HepG2 (cell line): ENCODE data around the gene CHST14. TPM values are rescaled to one million over a fixed set of nuclear protein-coding genes. Genes with fewer than 3 reads are reported as not detected.

Experiments used
- ARNTL ChIP-seq: sonication (generic); formaldehyde crosslinking; IDR thresholded peaks from 2 replicates; pipeline ENCODE4 v1.4.0; 2020; ENCODE audit warnings: mild to moderate bottlenecking, missing genetic modification reagents
- CENPT ChIP-seq: sonication (generic); formaldehyde crosslinking; IDR thresholded peaks from 2 replicates; pipeline ENCODE4 v1.8.0; 2022; ENCODE audit warnings: low read depth, mild to moderate bottlenecking, moderate library complexity, missing genetic modification reagents
- GPBP1L1 ChIP-seq: sonication (generic); formaldehyde crosslinking; IDR thresholded peaks from 2 replicates; pipeline ENCODE4 v1.5.0; 2020; ENCODE audit warnings: mild to moderate bottlenecking, missing genetic modification reagents
- HES4 ChIP-seq: sonication (generic); formaldehyde crosslinking; IDR thresholded peaks from 2 replicates; pipeline ENCODE4 v1.9.0; 2021; ENCODE audit warnings: mild to moderate bottlenecking, missing genetic modification reagents, borderline replicate concordance
- JUN ChIP-seq: sonication (generic); formaldehyde crosslinking; IDR thresholded peaks from 2 replicates; pipeline ENCODE4 v1.4.0; 2020; ENCODE audit warnings: mild to moderate bottlenecking, missing genetic modification reagents
- MED8 ChIP-seq: sonication (generic); formaldehyde crosslinking; IDR thresholded peaks from 2 replicates; pipeline ENCODE4 v1.8.1; 2023; ENCODE audit warnings: mild to moderate bottlenecking, missing genetic modification reagents; ENCODE audit not compliant: insufficient replicate concordance
- MIER2 ChIP-seq: IDR thresholded peaks from 2 replicates; pipeline ENCODE4 v1.6.1; 2016; ENCODE audit warnings: missing biosample characterization, missing genetic modification reagents
- NR0B2 ChIP-seq: sonication (generic); formaldehyde crosslinking; IDR thresholded peaks from 2 replicates; pipeline ENCODE4 v1.4.0; 2020; ENCODE audit warnings: mild to moderate bottlenecking, missing genetic modification reagents
- PRPF4 ChIP-seq: fragments of 200-400 bp; formaldehyde crosslinking; IDR thresholded peaks from 2 replicates; pipeline ENCODE4 v1.6.1; 2016; ENCODE audit warnings: low read length, low read depth; ENCODE audit not compliant: poor library complexity, severe bottlenecking
- SRSF1 ChIP-seq: fragments of 200-400 bp; formaldehyde crosslinking; optimal IDR thresholded peaks from 2 replicates; pipeline ENCODE3; 2017; ENCODE audit warnings: mild to moderate bottlenecking, low read depth, low read length, moderate library complexity
- TAF1 ChIP-seq: sonication (generic); formaldehyde crosslinking; IDR thresholded peaks from 2 replicates; pipeline ENCODE4 v1.4.0; 2020; ENCODE audit warnings: missing genetic modification reagents
- ZMYM4 ChIP-seq: sonication (generic); formaldehyde crosslinking; IDR thresholded peaks from 2 replicates; pipeline ENCODE4 v1.8.1; 2023; ENCODE audit warnings: mild to moderate bottlenecking, missing genetic modification reagents
- ZNF235 ChIP-seq: sonication (generic); formaldehyde crosslinking; IDR thresholded peaks from 2 replicates; pipeline ENCODE4 v1.8.1; 2023; ENCODE audit warnings: mild to moderate bottlenecking, missing genetic modification reagents, borderline replicate concordance
- ZNF547 ChIP-seq: sonication (generic); formaldehyde crosslinking; IDR thresholded peaks from 2 replicates; pipeline ENCODE4 v1.5.1; 2020; ENCODE audit warnings: mild to moderate bottlenecking, missing genetic modification reagents
- ZNF562 ChIP-seq: sonication (generic); formaldehyde crosslinking; IDR thresholded peaks from 2 replicates; pipeline ENCODE4 v1.8.0; 2022; ENCODE audit warnings: missing genetic modification reagents, borderline replicate concordance
- ZNF747 ChIP-seq: sonication (generic); formaldehyde crosslinking; IDR thresholded peaks from 2 replicates; pipeline ENCODE4 v1.8.1; 2023; ENCODE audit warnings: missing genetic modification reagents, mild to moderate bottlenecking, borderline replicate concordance
- ZNF782 ChIP-seq: sonication (generic); formaldehyde crosslinking; IDR thresholded peaks from 2 replicates; pipeline ENCODE4 v1.4.0; 2020; ENCODE audit warnings: missing genetic modification reagents, mild to moderate bottlenecking, borderline replicate concordance
- ZNF800 ChIP-seq: sonication (generic); formaldehyde crosslinking; IDR thresholded peaks from 2 replicates; pipeline ENCODE4 v1.4.0; 2020; ENCODE audit warnings: missing genetic modification reagents
- ZSCAN25 ChIP-seq: sonication (generic); formaldehyde crosslinking; IDR thresholded peaks from 2 replicates; pipeline ENCODE4 v1.8.0; 2022; ENCODE audit warnings: mild to moderate bottlenecking, missing genetic modification reagents
- polyA plus RNA-seq, 8 experiments: library from polyadenylated mRNA; depleted of rRNA in 3 of 8; stranded (reverse) in 7 of 8; unstranded in 1 of 8; fragments of >200 nt; fragmentation: Illumina TruSeq in 4 of 8; extraction: Trizol in 4 of 8; gene quantifications; 2 replicates each; pipeline versions ENCODE4 v1.2.1 to v1.2.3, GENCODE V29; 2011 to 2016; ENCODE audit warnings: low read depth in 4 of 8, missing spikeins in 1 of 8, mixed read lengths in 1 of 8; ENCODE audit not compliant: insufficient read depth in 1 of 8
- total RNA-seq, 5 experiments: library from RNA; depleted of rRNA; stranded (reverse); fragments of >200 nt; fragmentation: Illumina TruSeq; extraction: Trizol; gene quantifications; 2 replicates each; pipeline ENCODE4 v1.2.3, GENCODE V29; 2016; ENCODE audit warnings: low read depth in 1 of 5
- TF ChIP-seq, protein P1 (sequence below): sonication (generic); formaldehyde crosslinking; IDR thresholded peaks from 2 replicates; pipeline ENCODE4 v1.8.1; 2023; ENCODE audit warnings: mild to moderate bottlenecking, missing genetic modification reagents
- TF ChIP-seq, protein P2 (sequence below): IDR thresholded peaks from 2 replicates; pipeline ENCODE4 v1.6.1; 2012; ENCODE audit warnings: inconsistent platforms

CHST14 gene
- total and polyA plus RNA-seq, 2 of the 13 experiments (the other 11 are each of a cell fraction or from before 2014, with no cell fraction given) = 8.9 to 12.4 TPM

GRCh38 chr15:40421246-40422157 lies 49.3 kb upstream of the CHST14 start (continued):
- TF ChIP-seq, protein P1, sequence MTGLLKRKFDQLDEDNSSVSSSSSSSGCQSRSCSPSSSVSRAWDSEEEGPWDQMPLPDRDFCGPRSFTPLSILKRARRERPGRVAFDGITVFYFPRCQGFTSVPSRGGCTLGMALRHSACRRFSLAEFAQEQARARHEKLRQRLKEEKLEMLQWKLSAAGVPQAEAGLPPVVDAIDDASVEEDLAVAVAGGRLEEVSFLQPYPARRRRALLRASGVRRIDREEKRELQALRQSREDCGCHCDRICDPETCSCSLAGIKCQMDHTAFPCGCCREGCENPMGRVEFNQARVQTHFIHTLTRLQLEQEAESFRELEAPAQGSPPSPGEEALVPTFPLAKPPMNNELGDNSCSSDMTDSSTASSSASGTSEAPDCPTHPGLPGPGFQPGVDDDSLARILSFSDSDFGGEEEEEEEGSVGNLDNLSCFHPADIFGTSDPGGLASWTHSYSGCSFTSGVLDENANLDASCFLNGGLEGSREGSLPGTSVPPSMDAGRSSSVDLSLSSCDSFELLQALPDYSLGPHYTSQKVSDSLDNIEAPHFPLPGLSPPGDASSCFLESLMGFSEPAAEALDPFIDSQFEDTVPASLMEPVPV (CRISPR knock-in tag) = no peak
- peak; percentile 73 for TF ChIP-seq ZNF800 (CRISPR knock-in tag)
- peak; percentile 35; the same call in 1 of the 2 replicates for TF ChIP-seq ZNF547 (CRISPR knock-in tag)
- TF ChIP-seq TAF1 (CRISPR knock-in tag) = no peak
- no peak for TF ChIP-seq HES4 (CRISPR knock-in tag)
- TF ChIP-seq MIER2 (CRISPR knock-in tag) = 0 out of 2 replicates have a peak, but pooled peaks have one; percentile 46
- no peak for TF ChIP-seq JUN (CRISPR knock-in tag)
- no peak for TF ChIP-seq ARNTL (CRISPR knock-in tag)
- TF ChIP-seq SRSF1 = no peak
- no peak for TF ChIP-seq MED8 (CRISPR knock-in tag)
- no peak for TF ChIP-seq ZNF235
- no peak for TF ChIP-seq GPBP1L1 (CRISPR knock-in tag)
- no peak for TF ChIP-seq NR0B2
- no peak for TF ChIP-seq ZNF562
- TF ChIP-seq ZNF747 (CRISPR knock-in tag) = no peak
- no peak for TF ChIP-seq CENPT (CRISPR knock-in tag)
- no peak for TF ChIP-seq PRPF4
- peak; percentile 37; the same call in 1 of the 2 replicates for TF ChIP-seq ZNF782 (CRISPR knock-in tag)
- TF ChIP-seq, protein P2, sequence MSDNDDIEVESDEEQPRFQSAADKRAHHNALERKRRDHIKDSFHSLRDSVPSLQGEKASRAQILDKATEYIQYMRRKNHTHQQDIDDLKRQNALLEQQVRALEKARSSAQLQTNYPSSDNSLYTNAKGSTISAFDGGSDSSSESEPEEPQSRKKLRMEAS = peak; percentile 56; the same call in 1 of the 2 replicates
- peak; percentile 41; the same call in 1 of the 2 replicates for TF ChIP-seq ZMYM4 (CRISPR knock-in tag)
- TF ChIP-seq ZSCAN25 (CRISPR knock-in tag) = 0 out of 2 replicates have a peak, but pooled peaks have one; percentile 24
